ENCODE results near the gene MYMX. TPM values are rescaled to one million over a fixed set of nuclear protein-coding genes. Genes with fewer than 3 reads are reported as not detected.

Gene MYMX
- total RNA-seq, 1 donor from 2014 or later: not detected

DNA sequence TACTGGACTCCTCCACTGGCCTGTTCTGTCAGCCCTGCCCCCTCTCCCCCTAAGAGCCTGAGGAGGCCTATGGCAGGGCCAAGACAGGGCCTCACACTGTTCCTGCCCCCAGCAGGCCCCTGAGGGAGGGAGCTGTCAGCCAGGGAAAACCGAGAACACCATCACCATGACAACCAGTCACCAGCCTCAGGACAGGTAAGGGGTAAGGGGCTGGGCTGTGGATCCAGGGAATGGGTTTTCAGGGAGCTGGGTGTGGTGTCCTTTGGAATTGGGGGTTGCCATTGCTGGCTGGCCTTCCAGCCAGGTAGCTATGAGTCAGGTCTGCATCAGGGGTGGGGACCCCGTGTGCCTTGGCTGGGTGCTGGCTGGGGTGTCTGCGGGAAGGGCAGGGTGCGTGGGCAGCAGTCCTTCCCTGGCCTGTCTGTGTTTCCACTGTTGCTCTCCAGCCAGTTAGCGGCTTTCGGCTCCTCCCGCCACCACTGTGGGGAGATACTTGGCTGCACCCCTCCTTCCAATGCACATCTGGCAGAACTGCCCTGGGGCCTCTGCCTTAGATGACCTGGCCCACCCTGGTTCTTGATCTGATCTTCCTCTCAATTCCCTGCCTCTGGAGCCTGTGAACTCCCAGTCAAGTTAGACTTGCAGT, 10.5 kb downstream of the MYMX start:
- H3K27ac Mint-ChIP-seq (ENCODE audit: unreplicated experiment): peak overlapping the region; percentile 32
- TF ChIP-seq, protein P1, sequence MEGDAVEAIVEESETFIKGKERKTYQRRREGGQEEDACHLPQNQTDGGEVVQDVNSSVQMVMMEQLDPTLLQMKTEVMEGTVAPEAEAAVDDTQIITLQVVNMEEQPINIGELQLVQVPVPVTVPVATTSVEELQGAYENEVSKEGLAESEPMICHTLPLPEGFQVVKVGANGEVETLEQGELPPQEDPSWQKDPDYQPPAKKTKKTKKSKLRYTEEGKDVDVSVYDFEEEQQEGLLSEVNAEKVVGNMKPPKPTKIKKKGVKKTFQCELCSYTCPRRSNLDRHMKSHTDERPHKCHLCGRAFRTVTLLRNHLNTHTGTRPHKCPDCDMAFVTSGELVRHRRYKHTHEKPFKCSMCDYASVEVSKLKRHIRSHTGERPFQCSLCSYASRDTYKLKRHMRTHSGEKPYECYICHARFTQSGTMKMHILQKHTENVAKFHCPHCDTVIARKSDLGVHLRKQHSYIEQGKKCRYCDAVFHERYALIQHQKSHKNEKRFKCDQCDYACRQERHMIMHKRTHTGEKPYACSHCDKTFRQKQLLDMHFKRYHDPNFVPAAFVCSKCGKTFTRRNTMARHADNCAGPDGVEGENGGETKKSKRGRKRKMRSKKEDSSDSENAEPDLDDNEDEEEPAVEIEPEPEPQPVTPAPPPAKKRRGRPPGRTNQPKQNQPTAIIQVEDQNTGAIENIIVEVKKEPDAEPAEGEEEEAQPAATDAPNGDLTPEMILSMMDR (IDR thresholded peaks at IDR 0.05): no peak
- H3K9me3 Mint-ChIP-seq (ENCODE audit: low read depth): no peaks in the 10 kb centered on the region
- peaks cover 14% of the 10 kb centered on the region for H3K36me3 Mint-ChIP-seq (ENCODE audit: low read depth)
- H3K4me1 Mint-ChIP-seq (ENCODE audit: low read depth): peaks cover 73% of the 10 kb centered on the region
- no peak for DNase-seq (ENCODE audit: low spot score)
- H3K4me3 Mint-ChIP-seq (ENCODE audit: unreplicated experiment): peak overlapping the region; percentile 70
- H3K27me3 Mint-ChIP-seq (ENCODE audit: low read depth): no peaks in the 10 kb centered on the region

DNA sequence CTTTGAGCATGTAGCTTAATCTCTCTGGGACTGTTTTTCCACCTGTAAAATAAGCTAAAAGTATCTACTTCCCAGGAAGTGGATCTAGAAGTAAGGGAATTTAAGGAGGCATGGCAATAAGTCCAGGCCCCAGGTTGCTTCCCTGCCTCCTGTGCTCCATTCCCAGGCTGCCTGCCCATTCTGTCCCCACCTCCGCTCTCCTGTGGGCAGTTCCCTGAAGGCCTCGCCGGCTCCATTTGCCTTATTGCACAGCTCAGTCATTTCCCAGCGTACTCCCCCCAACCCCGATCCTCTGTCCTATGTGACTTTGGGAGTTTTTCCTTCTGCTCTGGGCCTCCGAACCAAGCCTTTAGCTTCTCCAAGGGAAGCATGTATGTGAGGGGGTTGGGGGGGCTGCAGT, 11.3 kb downstream of the MYMX start:
- peaks cover 69% of the 10 kb centered on the region for H3K4me1 Mint-ChIP-seq (ENCODE audit: low read depth)

DNA sequence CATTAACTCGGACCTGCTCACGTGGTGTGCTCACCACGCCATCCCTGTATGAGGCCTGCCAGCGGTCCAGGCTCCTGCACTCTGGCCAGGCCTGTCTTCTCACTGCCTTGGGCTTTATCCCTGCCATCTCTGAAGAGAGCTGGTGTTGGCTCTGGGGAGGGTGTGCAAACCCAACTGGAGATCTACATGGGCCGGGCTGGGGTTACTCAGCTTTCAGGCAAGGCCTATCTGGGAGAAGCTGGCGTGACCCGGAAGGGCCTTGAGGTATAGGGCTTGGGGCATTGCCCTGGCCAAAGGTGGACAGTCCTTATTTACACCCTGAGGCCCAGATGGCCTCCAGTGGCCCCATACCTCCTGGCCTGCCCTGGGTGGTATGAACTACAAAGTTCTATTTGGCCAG, 11.7 kb downstream of the MYMX start:
- peak overlapping the region; percentile 27 for H3K27ac Mint-ChIP-seq (ENCODE audit: unreplicated experiment)
- H3K36me3 Mint-ChIP-seq (ENCODE audit: low read depth): peaks cover 18% of the 10 kb centered on the region

More for the DNA sequence above, 11.3 kb downstream of the MYMX start:
- Mint-ChIP-seq H3K27ac (ENCODE audit: unreplicated experiment) (peak overlapping the region; percentile 32), H3K9me3 (ENCODE audit: low read depth) (no peaks in the 10 kb centered on the region), H3K36me3 (ENCODE audit: low read depth) (peaks cover 18% of the 10 kb centered on the region), H3K27me3 (ENCODE audit: low read depth) (no peaks in the 10 kb centered on the region), H3K4me3 (ENCODE audit: unreplicated experiment) (no peak overlapping the region)
- DNase-seq (ENCODE audit: low spot score): no peak
- TF ChIP-seq, protein P1 (IDR thresholded peaks at IDR 0.05): no peak

DNA sequence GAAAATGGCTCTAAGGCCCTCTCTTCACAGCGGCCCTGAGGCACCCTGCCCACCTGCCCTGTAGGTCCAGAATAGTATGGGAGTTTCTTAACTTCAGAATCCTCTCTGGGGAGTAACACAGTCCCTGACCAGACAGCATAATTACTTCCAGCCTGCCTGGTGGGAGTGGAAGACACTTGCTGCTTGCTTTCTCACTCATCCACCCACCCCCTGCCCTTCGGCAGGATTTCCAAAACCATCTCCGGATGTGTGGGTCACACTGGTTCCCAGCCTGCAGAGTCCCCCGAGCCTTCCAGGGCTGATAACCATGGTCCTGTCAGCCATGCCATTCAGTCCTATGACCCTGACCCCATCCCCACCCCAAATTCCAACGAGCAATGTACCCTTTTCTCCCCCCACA, 12.1 kb downstream of the MYMX start:
- Mint-ChIP-seq H3K36me3 (ENCODE audit: low read depth) (peaks cover 21% of the 10 kb centered on the region), H3K27me3 (ENCODE audit: low read depth) (no peaks in the 10 kb centered on the region), H3K27ac (ENCODE audit: unreplicated experiment) (peak overlapping the region; percentile 27), H3K4me3 (ENCODE audit: unreplicated experiment) (no peak overlapping the region), H3K9me3 (ENCODE audit: low read depth) (no peaks in the 10 kb centered on the region), H3K4me1 (ENCODE audit: low read depth) (peaks cover 75% of the 10 kb centered on the region)
- TF ChIP-seq, protein P1 (IDR thresholded peaks at IDR 0.05): no peak
- peak; percentile 35 for DNase-seq (ENCODE audit: low spot score)

More for the DNA sequence above, 11.7 kb downstream of the MYMX start:
- TF ChIP-seq, protein P1 (IDR thresholded peaks at IDR 0.05): no peak
- Mint-ChIP-seq H3K4me3 (ENCODE audit: unreplicated experiment) (no peak overlapping the region), H3K9me3 (ENCODE audit: low read depth) (no peaks in the 10 kb centered on the region), H3K4me1 (ENCODE audit: low read depth) (peaks cover 71% of the 10 kb centered on the region), H3K27me3 (ENCODE audit: low read depth) (no peaks in the 10 kb centered on the region)
- DNase-seq (ENCODE audit: low spot score): no peak

DNA sequence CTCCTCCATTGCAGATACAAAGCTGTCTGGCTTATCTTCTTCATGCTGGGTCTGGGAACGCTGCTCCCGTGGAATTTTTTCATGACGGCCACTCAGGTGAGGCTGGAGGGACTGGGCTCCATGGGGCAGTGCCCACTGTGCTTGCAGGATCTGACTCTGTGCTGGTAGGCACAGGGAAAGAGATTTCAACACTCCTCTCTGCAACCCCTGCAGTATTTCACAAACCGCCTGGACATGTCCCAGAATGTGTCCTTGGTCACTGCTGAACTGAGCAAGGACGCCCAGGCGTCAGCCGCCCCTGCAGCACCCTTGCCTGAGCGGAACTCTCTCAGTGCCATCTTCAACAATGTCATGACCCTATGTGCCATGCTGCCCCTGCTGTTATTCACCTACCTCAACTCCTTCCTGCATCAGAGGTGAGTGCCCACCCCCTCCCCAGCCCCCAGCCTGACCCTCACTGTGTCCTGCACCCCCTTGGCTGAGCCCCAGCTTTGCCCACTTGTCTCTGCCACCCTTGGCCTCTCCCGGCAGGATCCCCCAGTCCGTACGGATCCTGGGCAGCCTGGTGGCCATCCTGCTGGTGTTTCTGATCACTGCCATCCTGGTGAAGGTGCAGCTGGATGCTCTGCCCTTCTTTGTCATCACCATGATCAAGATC, 12.8 kb downstream of the MYMX start:
- TF ChIP-seq, protein P1 (IDR thresholded peaks at IDR 0.05): no peak
- H3K27me3 Mint-ChIP-seq (ENCODE audit: low read depth): no peaks in the 10 kb centered on the region

More for the DNA sequence above, 12.8 kb downstream of the MYMX start:
- Mint-ChIP-seq H3K27ac (ENCODE audit: unreplicated experiment) (peak overlapping the region; percentile 57), H3K4me3 (ENCODE audit: unreplicated experiment) (no peak overlapping the region), H3K36me3 (ENCODE audit: low read depth) (peaks cover 21% of the 10 kb centered on the region), H3K9me3 (ENCODE audit: low read depth) (no peaks in the 10 kb centered on the region), H3K4me1 (ENCODE audit: low read depth) (peaks cover 75% of the 10 kb centered on the region)
- peak; percentile 56 for DNase-seq (ENCODE audit: low spot score)
